HG03097 (cell line): ENCODE results near the gene SMOC1.

Experiments used
- ATAC-seq: cut with Tn5 transposase; IDR thresholded peaks from one replicate; pipeline ENCODE4 v1.9.1; 2021; ENCODE audit not compliant: unreplicated experiment, low FRiP score

Gene SMOC1, protein sequence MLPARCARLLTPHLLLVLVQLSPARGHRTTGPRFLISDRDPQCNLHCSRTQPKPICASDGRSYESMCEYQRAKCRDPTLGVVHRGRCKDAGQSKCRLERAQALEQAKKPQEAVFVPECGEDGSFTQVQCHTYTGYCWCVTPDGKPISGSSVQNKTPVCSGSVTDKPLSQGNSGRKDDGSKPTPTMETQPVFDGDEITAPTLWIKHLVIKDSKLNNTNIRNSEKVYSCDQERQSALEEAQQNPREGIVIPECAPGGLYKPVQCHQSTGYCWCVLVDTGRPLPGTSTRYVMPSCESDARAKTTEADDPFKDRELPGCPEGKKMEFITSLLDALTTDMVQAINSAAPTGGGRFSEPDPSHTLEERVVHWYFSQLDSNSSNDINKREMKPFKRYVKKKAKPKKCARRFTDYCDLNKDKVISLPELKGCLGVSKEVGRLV

DNA sequence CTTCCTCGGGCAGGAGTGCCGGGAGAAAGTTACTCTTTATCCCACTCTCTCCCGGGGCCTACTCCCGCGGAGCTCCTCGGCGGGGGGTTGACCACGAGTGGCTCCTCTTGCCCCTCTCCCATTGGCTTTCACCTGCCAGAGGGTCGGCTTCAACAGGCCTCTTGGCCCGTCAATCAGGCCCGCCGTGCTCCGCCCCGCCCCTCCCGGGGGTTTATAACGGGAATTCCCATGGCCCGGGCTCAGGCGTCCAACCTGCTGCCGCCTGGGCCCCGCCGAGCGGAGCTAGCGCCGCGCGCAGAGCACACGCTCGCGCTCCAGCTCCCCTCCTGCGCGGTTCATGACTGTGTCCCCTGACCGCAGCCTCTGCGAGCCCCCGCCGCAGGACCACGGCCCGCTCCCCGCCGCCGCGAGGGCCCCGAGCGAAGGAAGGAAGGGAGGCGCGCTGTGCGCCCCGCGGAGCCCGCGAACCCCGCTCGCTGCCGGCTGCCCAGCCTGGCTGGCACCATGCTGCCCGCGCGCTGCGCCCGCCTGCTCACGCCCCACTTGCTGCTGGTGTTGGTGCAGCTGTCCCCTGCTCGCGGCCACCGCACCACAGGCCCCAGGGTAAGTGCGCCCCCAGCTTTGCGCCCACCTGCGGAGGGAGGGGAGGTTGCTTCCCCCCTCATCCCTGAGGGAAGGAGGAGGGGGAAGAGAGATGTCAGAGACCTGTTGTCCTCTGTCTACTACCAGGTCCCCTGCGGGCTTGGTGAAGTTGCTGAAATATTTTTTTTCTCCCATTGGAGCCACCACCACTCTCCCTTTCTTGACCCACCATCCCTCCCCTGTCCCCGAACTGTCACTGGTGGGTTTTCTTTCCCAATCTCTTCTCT lies at the start of gene SMOC1:
SMOC1 (plus strand) TSS at position 242 of the 869 bp plus-strand sequence; CDS start at position 505, 263 bp downstream.
- ATAC-seq, result no peak

DNA sequence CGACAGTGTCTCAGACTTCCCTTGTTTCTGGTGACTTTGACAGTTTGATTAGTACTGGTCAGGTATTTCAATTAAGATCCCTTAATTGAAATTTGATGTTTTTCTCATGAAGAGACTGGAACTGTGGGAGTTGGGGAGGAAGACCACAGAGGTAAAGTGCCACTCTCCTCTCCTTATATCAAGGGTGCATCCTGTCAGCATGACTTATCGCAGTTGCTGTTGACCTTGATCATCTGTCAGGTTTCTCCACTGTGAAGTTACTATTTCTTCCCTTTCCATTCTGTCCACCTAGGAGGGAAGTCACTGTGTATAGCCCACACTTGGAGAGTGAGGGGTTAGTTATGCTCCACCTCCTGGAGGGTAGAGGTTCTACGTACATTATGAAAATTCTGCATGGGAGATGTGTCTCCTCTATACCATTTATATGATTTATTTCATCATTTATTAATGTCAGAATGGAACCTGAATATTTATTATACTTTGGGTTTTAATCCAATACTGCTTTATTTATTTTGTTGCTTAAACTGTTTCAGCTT lies 40.3 kb upstream of the SMOC1 start:
- no peak for ATAC-seq

DNA sequence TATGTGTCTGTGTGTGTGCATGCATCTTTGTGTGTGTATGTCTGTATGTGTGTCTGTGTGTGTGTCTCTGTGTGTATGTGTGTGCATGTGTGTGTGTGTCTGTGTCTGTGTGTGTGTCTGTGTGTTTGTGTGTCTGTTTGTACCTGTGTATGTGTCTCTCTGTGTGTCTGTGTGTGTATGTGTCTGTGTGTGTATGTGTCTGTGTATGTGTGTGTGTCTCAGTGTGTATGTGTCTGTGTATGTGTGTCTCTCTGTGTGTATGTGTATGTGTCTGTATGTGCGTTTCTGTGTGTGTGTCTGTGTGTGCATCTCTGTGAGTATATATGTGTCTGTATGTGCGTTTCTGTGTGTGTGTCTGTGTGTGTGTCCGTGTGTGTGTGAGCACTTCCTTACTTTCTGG lies 39.6 kb upstream of the SMOC1 start:
- ATAC-seq, result no peak

DNA sequence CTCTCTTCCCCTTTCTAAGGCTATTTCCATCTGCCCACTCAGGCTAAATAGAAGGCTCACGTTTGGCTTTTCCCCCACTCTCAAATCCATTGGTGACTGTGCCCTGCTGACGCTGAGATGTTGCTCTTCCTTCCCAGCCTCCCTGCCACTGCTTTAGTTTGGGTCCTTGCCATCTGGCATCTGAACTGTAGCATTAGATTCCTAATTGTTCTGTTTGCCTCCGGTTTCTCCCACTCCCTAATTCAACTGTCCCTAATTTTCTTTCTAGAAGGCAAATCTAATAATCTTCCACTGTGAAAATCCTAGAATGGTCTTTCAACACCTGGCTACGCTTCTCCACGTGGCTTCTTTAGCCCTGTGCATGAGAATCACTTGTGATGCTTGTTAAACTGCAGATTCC lies 37.6 kb upstream of the SMOC1 start:
- no peak for ATAC-seq

DNA sequence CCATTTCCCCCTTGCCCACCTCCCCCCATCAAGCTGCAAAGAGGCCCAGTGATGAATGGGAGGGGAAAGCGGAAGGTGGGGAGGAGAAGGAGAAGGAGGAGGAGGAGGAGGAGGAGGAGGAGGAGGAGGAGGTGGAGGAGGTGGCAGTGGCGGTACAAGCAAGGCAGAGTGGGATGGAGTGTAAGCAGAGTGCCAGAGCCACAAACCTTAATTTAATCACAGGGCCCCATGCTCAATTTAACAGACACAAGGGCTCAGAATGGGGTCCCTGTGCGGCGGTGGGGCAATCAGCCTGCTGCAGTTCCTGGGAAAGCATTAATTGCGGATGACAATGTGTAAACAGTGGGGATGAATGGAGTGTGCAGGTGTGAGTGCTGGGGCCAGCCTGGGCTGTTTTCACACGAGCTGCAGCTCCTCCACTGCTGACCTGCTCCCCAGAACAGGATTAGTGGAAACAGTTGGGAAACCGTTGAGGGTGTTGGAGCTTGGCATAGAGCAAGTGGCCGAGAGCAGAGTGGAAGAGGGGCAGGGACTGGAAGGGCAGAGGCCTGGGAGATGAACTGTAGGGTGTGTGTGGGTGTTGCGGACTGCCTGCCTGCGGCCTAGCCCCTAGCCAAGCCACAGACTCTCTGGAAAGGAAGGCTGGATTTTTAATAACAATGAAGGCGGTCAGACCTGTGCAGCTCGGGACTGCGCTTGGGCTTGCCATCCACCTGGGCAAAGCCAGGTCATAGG lies 36.4 kb upstream of the SMOC1 start:
- no peak for ATAC-seq

DNA sequence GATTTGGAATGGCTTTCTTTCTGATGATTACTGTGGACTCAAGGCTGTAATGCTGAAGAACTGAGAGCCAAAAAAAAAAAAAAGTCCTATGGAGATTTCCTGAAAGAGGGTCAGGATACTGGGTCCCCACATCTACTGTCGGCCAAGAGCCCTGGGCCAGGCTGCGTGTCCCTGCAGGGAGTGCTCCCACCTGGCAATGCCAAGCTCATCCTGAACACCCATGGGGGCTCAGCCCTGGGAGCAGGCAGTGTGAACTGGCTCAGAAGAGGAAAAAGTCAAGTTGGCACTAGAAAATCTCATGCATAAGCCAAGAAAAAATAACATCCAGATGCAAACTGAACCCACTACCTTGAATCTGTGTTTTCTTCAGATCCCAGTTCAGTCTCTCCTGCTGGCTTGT lies 35.0 kb upstream of the SMOC1 start:
- ATAC-seq, result no peak

DNA sequence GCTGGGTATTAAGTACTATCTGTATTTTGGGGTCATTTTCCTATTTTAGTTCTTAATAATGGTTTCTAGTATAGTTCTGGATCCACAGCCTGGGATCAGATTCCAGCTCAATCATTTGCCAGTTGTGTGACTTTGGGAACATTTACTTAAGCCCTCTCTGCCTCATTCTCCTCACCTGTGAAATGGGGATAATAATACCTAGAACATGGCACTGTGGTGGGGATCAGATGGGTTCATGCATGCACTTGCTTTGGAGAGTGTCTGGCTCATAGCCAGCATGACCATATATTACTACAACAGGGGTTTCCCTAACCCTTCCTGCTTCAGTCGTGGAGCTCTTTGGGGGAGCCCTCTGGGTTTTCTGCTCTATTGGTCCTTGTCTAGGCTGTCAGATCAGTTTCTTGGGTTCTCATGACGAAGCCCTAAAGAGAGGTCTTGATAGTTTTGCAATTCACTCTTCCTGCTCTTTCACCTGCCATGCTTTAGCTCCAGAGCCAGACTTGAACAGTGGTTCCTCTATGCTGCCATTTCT lies 34.1 kb upstream of the SMOC1 start:
- no peak for ATAC-seq

DNA sequence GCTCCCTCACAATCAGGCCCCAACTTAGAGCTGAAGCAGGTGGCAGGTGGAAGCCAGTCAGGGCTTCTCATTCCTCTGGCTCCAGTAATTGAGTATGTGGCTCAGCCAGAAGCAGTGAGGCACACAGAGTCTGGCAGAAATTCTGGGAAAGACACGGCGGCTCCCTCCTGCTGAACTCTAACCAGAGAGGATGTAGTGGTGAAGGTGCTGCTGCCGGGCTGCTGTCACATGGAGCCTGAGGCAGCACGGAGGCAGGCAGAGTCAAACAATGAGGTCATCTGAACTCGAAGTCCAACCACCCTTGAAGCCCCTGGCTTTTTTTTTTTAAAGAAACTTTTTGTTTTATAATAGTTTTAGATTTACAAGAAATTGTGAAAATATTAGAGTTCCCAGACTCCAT lies 33.4 kb upstream of the SMOC1 start:
- ATAC-seq, result no peak

DNA sequence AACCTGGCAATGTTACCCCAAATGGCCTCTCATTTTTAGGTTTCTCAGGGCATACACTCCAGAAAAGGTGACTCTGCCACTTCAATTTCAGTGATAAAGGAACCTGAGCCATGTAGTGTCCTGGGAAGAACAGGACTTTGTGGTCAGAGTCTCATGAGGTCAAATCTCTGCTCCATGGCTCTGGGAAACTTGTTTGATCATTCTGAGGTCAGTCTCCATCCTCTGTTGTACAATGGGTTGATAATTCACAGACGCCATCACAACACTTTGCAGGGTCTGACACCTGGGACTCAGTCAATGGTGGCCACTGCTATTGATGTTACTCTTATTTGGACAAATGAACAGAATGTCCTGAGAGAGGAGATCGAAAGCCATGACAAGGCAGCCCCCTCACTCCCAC lies 31.1 kb upstream of the SMOC1 start:
- ATAC-seq, result no peak

DNA sequence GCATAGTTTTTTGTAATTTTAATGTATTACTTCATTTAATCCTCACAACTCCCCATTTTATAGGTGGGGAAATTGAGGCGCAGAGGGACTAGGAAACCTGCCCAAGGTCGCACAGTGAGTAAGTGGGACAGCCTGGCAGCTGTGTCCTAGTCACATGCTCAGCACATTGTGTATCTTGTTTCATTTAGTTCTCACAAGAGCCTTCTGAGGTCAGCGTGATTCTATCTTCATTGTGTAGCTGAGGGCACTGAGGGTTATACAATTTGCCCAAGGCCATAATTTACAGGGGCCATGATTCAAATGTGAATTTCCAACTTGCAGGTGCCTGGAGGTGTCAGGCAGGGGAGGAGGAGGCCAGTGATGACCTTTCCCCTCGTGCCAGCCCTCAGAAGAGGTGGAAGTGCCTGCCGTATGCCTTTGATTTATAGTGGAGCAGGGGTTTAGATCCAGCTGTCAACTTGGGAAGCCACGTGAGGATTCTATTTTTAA lies 30.3 kb upstream of the SMOC1 start:
- ATAC-seq, result no peak

DNA sequence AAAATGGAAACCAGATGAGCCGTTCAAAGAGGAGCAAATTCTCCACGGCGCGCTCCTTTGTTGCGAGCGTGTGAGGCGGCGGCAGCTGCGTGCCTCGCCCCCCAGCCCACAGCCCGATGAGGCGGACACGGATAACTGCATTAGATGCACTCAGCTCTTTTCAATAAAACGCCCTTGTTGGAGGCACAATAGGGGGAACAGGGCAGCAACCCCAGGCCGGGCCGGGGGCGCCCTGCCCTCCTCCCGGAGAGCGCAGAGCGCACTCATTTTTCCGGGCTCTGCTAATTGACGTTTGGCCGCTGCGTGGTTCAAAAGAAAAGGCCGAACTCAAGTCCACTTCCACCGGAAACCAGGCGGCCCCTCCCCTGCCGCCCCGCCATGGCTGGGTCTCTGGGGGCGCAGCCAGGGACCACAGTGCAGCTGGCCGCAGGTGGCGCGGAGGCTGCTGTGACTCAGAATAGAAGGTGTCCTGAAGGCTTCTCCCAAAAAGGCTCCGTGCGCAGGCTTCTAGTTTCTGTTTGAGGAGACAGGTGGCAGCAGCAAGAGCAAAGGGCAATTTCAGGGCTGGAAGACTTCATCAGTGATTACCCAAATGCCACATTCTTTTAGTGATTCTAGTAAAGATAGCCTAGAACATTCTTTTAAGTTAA lies 29.0 kb upstream of the SMOC1 start:
- no peak for ATAC-seq

DNA sequence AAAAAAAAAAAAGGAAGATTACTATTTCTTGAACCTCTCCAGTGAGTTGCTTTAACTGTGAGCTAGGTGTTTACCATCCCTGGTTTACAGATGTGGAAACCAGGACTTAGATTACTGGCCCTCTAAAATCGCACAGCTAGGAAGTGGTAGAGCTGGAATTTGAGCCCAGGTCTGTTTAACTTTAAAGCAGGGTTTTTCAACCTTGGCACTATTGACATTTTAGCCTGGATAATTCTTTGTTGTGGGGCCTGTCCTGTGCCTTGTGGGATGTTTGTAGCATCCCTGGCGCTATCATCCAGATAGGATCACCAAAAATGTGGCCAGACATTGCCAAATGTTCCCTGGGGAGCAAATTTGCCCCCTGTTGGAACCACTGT lies 28.5 kb upstream of the SMOC1 start:
- ATAC-seq, result no peak

DNA sequence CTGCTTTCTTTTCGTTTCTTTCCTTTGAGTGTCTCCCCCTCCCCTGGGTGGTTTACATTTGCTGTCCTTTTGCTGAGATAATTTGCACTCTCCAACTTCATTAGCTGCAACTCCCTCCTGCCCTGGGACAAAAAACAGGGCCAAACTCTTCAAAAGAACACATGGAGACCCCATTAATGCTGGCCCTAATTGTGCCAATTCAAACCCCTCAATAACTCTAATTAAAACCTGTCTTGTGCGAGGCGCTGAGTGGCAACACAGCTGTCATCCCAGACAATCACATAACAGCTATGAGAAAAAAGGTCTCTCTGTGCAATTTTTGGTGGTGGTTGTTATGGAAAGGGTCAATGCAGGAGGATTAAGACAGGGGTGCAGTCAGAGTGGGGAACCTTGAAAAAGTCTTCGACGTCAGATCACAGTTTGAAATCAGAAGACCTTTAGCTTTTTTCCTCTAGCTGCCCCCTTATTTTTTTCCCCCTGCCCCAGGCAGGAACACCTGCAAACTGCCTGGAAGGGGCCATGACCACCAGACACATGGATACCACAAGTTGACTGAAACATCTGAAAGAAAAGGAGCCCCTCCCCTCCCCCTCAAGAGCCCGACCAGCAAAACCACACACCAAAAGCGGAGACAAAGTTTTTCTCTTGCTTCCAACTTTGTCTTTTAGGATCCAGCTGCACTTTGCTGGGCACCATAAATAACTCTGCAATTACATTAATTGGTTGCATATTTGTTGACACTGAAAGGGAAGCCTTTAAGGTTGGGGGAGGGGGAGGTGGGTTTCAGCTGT lies 26.5 kb upstream of the SMOC1 start:
- no peak for ATAC-seq

DNA sequence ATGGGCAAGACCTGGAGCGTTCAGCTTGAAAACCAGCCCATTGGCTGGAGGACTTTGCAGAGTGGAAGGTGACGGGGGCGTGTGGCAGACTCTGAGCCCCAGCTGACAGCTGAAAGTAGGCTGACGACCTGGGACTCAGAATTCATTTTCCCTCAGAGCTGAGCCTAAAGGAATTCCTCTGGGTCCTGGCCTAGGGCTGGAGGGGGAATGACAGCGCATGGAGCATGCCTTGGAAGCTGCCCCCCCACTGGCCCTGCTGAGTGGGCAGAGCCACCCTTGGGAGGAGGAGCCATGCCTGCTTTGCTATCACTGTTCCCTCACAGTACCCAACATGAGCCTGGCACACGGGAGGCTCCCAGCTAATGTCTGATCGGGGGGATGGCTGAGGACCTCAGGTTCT lies 25.4 kb upstream of the SMOC1 start:
- ATAC-seq, result no peak

DNA sequence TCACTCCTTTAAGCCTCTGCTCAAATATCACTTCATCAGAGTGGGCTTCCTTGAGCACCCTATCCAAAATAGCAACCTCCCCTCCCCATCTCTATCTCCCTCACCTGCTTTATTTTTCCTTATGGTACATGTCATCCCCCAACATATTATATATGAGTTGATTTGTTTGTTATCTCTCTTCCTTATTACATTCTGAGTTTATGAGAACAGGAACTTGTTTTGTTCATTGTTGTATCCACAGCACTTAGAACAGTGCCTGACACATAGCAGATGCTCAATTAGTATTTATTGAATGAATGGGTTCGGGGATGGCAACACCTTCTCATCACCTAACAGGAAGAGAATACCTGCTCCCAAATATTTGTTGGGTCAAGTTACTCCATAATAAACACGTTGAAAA lies 24.6 kb upstream of the SMOC1 start:
- ATAC-seq, result no peak

DNA sequence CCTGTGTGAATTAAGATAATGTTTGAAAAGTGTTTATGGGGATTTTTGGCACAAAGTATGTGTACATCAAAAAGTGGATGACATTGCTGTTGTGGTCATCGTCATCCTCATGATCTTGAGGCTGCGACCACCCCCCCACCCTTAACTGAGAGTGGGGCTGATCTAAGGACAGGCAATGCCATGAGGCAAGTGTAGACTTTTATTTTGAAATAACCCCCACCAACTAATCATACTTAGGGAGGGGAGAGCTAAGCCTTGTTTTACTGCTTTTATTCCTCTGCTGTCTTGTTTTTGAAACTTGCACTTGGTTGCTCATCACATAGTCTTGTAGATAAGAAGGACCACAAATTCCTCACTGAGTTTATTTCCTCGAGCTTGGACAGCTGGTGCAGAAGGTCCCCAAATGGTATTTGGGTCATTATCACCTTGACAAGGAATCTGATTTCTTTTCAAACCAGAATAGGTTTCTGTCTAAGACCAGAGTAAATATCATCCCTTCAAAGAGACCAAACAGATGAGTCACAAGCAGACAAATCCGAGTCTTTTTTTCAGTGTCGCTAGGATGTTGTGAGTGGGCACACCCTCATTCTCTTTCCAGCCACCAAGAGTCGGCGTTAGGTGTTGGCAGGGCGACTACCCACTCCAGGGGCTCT lies 23.9 kb upstream of the SMOC1 start:
- no peak for ATAC-seq

DNA sequence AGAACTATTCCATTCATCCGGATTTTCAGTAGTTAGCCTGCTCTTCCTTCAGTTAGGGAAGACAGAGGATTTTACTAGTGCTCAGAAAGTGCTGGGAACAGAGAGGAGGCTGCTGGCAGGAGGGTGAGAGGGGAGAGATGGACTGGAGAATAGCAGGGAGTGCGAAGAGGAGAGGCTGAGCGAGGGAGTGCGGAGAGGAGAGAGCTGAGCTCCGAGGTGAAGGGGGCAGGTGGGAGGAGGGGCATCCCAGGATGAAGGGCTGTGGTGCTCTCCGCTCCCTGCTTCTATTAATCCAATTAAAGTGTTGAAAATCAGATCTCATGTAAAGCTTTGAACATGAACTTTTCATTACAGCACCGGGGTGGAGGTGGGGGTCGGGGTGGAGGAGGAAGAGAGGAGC lies 20.4 kb upstream of the SMOC1 start:
- ATAC-seq, result no peak

DNA sequence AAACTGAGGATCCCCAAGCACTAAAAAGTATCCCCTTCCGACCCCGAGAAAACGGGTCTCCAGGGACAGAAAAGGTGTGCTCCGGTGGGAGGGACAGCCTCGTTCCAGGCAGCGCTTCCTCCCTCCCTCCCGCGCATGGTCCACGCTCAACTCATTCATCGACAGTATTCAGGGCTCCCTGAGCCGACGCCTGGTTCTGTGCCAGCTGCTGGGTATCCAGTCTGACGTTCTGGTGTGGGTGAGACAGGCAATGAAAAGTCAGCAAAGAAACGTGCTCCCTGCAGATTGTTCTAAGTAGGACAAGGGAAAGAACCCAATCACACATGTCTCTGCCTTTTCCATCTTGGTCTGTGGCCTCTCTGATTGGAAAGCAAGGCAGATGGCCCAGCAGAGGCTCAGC lies 19.6 kb upstream of the SMOC1 start:
- no peak for ATAC-seq

DNA sequence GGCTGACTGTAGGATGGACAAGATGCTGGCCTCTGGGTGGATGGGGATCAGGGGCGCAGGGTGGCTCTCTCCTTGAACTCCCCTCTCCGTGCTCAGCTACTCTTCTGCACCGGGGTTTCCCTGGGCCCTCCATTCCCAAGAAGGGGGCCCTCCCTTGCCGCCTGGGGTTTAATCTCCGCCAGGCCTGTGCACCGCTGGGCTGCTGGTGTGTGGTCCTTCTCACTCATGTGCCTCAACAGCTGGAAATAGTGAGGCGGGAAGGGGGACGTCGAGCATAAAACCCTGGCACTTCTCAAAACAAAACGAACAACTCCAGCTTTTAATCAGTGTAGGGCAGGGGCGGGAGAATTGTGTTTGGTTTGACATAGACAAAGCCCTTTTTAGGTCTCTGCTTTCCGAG lies 19.0 kb upstream of the SMOC1 start:
- no peak for ATAC-seq
